AG10803 (cell line): ENCODE results near the gene SLC39A7.

ENCODE experiments used
- DNase-seq: peaks from one replicate; pipeline ENCODE4 v3.0.0; 2010; ENCODE audit warnings: low read depth
- H3K4me3 ChIP-seq: 2 replicates; pipeline ENCODE4 v1.5.1; 2011; ENCODE audit warnings: mild to moderate bottlenecking, low read length, control low read depth
- CTCF ChIP-seq: conservative IDR thresholded peaks from 2 replicates; pipeline ENCODE4 v1.5.1; 2011; ENCODE audit warnings: mild to moderate bottlenecking, low read length, control low read depth, inconsistent platforms

Gene SLC39A7

DNA sequence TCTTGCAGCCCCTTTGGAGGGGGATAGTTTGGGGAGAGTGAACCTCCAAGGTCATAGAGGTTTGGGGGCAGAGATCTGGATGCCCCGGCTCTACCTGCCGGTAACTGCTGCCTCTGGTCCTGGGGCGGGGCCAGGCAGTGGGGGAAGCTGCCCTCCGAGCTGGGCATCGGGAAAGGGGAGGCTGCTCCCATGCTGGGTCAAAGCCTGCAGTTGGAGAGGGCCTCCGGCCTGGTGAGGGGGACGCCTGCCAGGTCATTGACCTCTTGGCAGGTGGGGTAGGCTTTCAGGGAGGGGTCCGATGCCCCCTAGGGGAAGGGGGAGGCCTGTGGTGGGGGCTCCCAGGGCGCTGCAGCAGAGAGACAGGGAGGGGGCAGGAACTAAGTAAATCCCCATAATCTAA lies 15.5 kb upstream of the SLC39A7 start:
- TF ChIP-seq CTCF: no peak
- H3K4me3 ChIP-seq: no peak overlapping the region

GRCh38 chr6:33185654-33186187 lies 14.9 kb upstream of the SLC39A7 start:
- no peak for TF ChIP-seq CTCF
- no peak for DNase-seq
- H3K4me3 ChIP-seq: no peak overlapping the region

More for the DNA sequence above, 15.5 kb upstream of the SLC39A7 start:
- DNase-seq: no peak

DNA sequence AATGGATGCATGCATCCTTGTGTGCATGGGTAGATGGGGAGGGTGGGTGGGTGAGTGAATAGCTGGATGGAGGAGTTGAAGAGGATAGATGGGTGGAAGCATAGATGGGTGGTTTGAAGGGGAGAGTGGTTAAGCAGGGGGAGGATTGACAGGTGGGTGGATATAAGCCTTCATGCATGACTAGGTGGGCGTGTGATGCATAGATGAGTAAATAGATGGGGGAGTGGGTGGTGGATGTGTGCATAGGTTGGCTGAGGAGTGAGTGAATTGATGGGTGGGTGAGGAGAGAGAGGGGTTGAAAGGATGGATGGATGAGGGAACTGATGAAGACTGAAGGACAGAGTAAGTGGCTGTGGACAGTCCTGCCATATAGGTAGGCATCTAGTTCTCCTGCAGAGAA lies 12.9 kb upstream of the SLC39A7 start:
- no peak overlapping the region for H3K4me3 ChIP-seq
- DNase-seq: no peak
- TF ChIP-seq CTCF: no peak

- no peak for TF ChIP-seq CTCF
- DNase-seq: no peak
- H3K4me3 ChIP-seq: no peak overlapping the region
Observed at GRCh38 chr6:33189164-33189563, 11.5 kb upstream of the SLC39A7 start.

DNA sequence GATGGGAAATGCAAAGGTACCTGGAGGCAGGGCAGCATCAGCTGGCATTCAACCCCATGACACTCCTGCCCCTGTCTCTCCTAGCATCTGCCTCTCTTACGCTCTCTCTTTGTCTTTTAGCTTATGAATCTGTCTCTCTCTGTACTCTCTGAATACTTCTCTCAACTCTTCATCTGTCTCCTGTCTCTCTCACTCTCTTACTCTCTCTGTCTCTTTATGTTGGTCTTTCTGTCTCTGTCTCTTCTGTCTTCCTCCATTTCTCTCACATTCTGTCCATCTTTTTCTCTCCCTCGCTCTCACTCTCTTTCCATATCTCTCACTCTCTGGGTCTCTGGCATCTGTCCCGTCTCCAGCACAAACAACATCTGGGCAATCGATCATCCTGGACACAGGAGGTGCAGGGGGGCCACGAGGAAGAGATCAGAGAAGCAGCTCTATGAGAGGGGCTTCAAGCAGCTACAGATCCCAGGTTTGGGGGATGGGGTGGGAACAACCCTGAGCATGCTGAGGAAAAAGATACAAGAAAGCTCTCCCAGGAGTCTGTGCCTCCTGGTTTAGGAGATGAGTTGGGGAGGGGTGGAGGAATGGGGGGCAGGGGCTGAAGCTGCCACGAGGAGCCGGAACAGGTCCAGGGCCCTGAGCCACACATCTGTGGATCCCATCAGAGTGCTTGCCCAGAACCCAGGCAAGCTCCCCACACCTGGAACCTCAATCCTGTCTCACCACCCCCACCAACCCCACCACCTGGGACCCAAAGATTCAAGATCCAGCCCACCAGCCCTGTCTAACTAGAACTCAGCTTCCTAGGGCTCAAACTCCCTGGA lies 10.8 kb upstream of the SLC39A7 start:
- H3K4me3 ChIP-seq: no peak overlapping the region
- no peak for TF ChIP-seq CTCF
- no peak for DNase-seq

DNA sequence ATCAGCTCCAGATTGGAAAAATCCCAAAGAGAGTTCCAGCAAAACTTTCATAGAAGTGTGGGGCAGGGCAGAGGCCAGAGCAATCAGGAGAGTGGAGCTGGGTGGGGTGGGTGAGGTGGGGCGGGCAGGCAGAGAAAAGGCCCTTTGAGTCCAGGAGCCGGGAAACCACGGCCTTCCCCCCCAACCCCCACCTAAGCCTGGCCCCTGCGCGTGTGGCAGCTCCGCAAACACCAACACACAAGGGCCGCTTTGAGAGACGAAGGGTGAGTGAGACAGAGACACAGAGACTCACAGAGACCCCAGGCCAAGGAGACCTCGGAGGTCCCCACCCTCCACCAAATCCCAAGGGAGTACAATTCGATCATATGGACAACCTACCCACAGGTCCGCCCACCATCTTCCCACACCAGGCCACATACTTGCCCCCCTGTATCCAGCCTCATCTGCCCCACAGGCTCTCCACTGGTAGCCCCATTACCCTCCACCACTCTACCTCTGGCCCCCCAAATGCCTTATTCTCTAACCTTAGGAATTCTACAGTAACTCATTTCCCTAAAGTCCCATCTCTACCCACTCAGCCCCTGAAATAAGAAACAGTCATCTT lies 10.1 kb upstream of the SLC39A7 start:
- no peak for TF ChIP-seq CTCF
- no peak overlapping the region for H3K4me3 ChIP-seq
- DNase-seq: no peak
